ENCODE data around the gene TMEM220.
A peak's percentile ranks its signal among the peaks of the same experiment; 100 is the strongest.
"Not testable (repeated sequence)": the region's sequence is repeated elsewhere in the genome, so short reads cannot be mapped to it uniquely, and the experiment has no call there.

Gene TMEM220

DNA sequence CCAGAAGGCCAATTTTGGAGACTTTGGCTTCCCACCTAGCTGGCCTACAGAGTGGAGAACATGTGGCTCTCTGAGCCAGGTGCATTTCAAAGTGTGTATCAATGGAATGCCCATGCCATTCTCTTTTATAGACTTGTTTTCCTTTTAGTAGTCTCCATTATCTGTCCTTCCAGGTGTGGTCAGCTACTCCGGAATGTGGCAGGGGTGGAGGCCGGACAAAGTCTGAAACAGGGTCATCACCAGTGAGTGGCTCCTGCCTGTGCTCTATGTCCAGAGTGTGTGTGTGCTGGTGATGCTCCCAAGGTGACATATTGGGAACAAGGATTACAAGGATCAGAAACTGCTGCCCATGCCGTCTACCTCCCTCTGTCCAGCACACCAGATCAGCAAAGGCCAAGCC, 3.8 kb upstream of the TMEM220 start:
- Histone ChIP-seq H3K4me1 (ENCODE audit: control insufficient read depth in 2 of 2, insufficient read depth in 2 of 2, low read length in 2 of 2) (peaks cover 19 to 47% of the 10 kb centered on the region in 2 donors), H3K27ac (ENCODE audit: low read depth in 2 of 2, low read length in 2 of 2) (peak overlapping the region; percentile 71 to 72), H3K9ac (ENCODE audit: low read depth in 1 of 2, low read length in 2 of 2) (no peak overlapping the region), H3K4me3 (ENCODE audit: low read length in 2 of 2) (no peak overlapping the region), H3K9me3 (ENCODE audit: control insufficient read depth in 2 of 2, low read length in 2 of 2) (no peaks in the 10 kb centered on the region), H3K36me3 (ENCODE audit: control insufficient read depth in 2 of 2, insufficient read depth in 2 of 2, low read length in 2 of 2) (no peaks in the 10 kb centered on the region), H3K27me3 (ENCODE audit: control insufficient read depth in 2 of 2, insufficient read depth in 2 of 2, low read length in 2 of 2) (no peaks in the 10 kb centered on the region)

DNA sequence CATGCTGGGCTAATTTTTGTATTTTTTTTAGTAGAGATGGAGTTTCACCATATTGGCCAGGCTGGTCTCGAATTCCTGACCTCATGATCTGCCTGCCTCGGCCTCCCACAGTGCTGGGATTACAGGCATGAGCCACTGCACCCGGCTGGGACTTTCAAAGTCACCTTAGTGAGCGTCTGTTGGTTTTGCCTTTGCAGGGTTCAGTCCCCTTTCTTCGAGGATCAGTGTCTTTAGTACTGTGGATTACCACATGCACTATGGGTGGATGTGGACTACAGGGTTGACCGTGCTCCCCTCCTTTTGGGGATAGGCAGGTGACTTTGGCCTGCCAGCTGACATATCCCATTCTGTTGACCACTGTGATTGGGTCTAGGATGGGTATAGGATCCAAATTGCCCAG, 2.3 kb upstream of the TMEM220 start:
- not testable (repeated sequence) for H3K9me3 ChIP-seq (ENCODE audit: control insufficient read depth in 2 of 2, low read length in 2 of 2); H3K4me3 ChIP-seq (ENCODE audit: low read length in 2 of 2); H3K27me3 ChIP-seq (ENCODE audit: control insufficient read depth in 2 of 2, insufficient read depth in 2 of 2, low read length in 2 of 2); H3K36me3 ChIP-seq (ENCODE audit: control insufficient read depth in 2 of 2, insufficient read depth in 2 of 2, low read length in 2 of 2); H3K27ac ChIP-seq (ENCODE audit: low read depth in 2 of 2, low read length in 2 of 2)
- peak overlapping the region in 1 of 2 donors; percentile 11 for H3K9ac ChIP-seq (ENCODE audit: low read depth in 1 of 2, low read length in 2 of 2)
- H3K4me1 ChIP-seq (ENCODE audit: control insufficient read depth in 2 of 2, insufficient read depth in 2 of 2, low read length in 2 of 2): peaks cover 7 to 36% of the 10 kb centered on the region in 2 donors

DNA sequence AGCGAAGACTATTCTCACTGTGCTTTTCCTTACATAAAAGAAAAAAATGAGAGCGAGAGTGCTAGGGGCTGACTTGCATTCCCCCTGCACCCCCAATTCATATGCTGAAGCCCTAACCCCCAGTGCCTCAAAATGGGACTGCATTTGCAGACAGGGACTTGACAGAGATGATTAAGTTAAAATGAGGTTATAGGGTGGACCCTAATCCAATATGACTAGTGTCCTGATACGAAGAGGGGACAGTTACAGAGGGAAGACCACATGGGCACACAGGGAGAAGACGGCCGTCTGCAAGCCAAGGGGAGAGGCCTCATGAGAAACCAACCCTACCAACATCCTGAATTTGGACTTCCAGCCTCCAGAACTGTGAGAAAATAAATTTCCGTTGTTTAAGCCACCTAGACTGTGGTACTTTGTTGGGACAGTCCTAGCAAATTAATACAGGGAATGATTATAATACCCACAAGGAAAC, 1.6 kb upstream of the TMEM220 start:
- peak overlapping the region in 1 of 2 donors; percentile 8 for H3K9ac ChIP-seq (ENCODE audit: low read depth in 1 of 2, low read length in 2 of 2)
- no peaks in the 10 kb centered on the region for H3K36me3 ChIP-seq (ENCODE audit: control insufficient read depth in 2 of 2, insufficient read depth in 2 of 2, low read length in 2 of 2)
- no peaks in the 10 kb centered on the region for H3K9me3 ChIP-seq (ENCODE audit: control insufficient read depth in 2 of 2, low read length in 2 of 2)
- no peaks in the 10 kb centered on the region for H3K27me3 ChIP-seq (ENCODE audit: control insufficient read depth in 2 of 2, insufficient read depth in 2 of 2, low read length in 2 of 2)
- H3K27ac ChIP-seq (ENCODE audit: low read depth in 2 of 2, low read length in 2 of 2): peak overlapping the region; percentile 81 to 91
- H3K4me3 ChIP-seq (ENCODE audit: low read length in 2 of 2): peak overlapping the region; percentile 53 to 73
- peaks cover 7 to 32% of the 10 kb centered on the region in 2 donors for H3K4me1 ChIP-seq (ENCODE audit: control insufficient read depth in 2 of 2, insufficient read depth in 2 of 2, low read length in 2 of 2)

DNA sequence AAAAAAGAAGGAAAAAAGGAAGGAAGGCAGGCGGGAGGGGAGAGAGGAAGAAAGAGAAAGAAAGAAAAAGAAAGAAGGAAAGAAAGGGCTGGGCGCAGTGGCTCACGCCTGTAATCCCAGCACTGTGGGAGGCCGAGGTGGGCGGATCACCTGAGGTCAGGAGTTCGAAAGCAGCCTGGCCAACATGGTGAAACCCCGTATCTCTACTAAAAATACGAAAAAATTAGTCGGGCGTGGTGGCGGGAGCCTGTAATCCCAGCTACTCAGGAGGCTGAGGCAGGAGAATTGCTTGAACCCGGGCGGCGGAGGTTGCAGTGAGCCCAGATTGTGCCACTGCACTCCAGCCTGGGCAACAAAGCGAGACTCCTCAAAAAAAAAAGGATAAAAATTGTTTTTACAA, 424 bp upstream of the TMEM220 start:
- H3K36me3 ChIP-seq (ENCODE audit: control insufficient read depth in 2 of 2, insufficient read depth in 2 of 2, low read length in 2 of 2); H3K9me3 ChIP-seq (ENCODE audit: control insufficient read depth in 2 of 2, low read length in 2 of 2); H3K27me3 ChIP-seq (ENCODE audit: control insufficient read depth in 2 of 2, insufficient read depth in 2 of 2, low read length in 2 of 2): not testable (repeated sequence)
- H3K9ac ChIP-seq (ENCODE audit: low read depth in 1 of 2, low read length in 2 of 2): peak overlapping the region; percentile 80 to 82
- H3K27ac ChIP-seq (ENCODE audit: low read depth in 2 of 2, low read length in 2 of 2): peak overlapping the region; percentile 89 to 91
- peaks cover 11 to 35% of the 10 kb centered on the region in 2 donors for H3K4me1 ChIP-seq (ENCODE audit: control insufficient read depth in 2 of 2, insufficient read depth in 2 of 2, low read length in 2 of 2)
- peak overlapping the region; percentile 73 for H3K4me3 ChIP-seq (ENCODE audit: low read length in 2 of 2)

DNA sequence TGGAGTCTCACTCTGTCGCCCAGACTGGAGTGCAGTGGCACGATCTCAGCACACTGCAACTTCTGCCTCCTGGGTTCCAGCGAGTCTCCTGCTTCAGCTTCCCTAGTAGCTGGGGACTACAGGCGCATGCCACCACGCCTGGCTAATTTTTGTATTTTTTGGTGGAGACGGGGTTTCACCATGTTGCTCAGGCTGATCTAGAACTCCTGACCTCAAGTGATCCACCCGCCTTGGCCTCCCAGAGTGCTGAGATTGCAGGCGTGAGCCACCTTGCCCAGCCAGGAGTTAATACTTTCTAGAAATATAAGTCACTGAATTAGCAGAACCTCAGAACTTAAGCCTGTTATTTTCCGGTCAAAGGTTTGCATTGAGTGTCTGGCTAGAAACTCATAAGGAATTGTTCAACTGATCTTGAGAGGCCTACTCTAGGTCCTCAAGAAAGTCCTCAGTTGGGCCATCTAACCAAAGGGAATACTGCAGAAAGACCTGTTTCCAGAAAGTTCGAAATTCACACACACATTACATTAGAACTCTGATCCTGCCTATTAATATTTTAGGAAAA, 1.4 kb downstream of the TMEM220 start:
- Histone ChIP-seq H3K27ac (ENCODE audit: low read depth in 2 of 2, low read length in 2 of 2) (peak overlapping the region in 1 of 2 donors; percentile 89), H3K4me1 (ENCODE audit: control insufficient read depth in 2 of 2, insufficient read depth in 2 of 2, low read length in 2 of 2) (peaks cover 20 to 36% of the 10 kb centered on the region in 2 donors), H3K4me3 (ENCODE audit: low read length in 2 of 2) (peak overlapping the region in 1 of 2 donors; percentile 73), H3K9ac (ENCODE audit: low read depth in 1 of 2, low read length in 2 of 2) (no peak overlapping the region), H3K27me3 (ENCODE audit: control insufficient read depth in 2 of 2, insufficient read depth in 2 of 2, low read length in 2 of 2) (no peaks in the 10 kb centered on the region), H3K36me3 (ENCODE audit: control insufficient read depth in 2 of 2, insufficient read depth in 2 of 2, low read length in 2 of 2) (no peaks in the 10 kb centered on the region), H3K9me3 (ENCODE audit: control insufficient read depth in 2 of 2, low read length in 2 of 2) (no peaks in the 10 kb centered on the region)

DNA sequence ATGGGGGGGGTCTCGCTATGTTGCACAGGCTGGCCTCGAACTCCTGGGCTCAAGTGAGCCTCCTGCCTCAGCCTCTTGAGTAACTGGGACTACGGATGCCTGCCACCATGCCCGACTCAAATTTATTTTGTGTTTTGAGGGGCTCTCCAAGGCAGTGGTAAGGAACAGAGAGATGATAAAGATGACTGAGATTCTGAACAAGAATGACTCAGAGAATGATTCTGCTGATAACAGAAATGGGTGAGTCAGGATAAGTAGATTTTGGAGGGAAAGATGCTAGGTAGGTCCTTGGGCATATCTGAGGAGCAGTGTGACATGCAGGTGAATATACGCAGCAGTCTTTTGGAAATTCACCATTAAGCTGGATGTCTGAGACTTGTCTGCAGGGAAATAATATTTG, 2.6 kb downstream of the TMEM220 start:
- Histone ChIP-seq H3K27ac (ENCODE audit: low read depth in 2 of 2, low read length in 2 of 2) (no peak overlapping the region), H3K4me3 (ENCODE audit: low read length in 2 of 2) (no peak overlapping the region), H3K36me3 (ENCODE audit: control insufficient read depth in 2 of 2, insufficient read depth in 2 of 2, low read length in 2 of 2) (peaks cover 0 to 3% of the 10 kb centered on the region in 2 donors), H3K4me1 (ENCODE audit: control insufficient read depth in 2 of 2, insufficient read depth in 2 of 2, low read length in 2 of 2) (peaks cover 20 to 31% of the 10 kb centered on the region in 2 donors), H3K27me3 (ENCODE audit: control insufficient read depth in 2 of 2, insufficient read depth in 2 of 2, low read length in 2 of 2) (no peaks in the 10 kb centered on the region), H3K9ac (ENCODE audit: low read depth in 1 of 2, low read length in 2 of 2) (no peak overlapping the region), H3K9me3 (ENCODE audit: control insufficient read depth in 2 of 2, low read length in 2 of 2) (no peaks in the 10 kb centered on the region)

DNA sequence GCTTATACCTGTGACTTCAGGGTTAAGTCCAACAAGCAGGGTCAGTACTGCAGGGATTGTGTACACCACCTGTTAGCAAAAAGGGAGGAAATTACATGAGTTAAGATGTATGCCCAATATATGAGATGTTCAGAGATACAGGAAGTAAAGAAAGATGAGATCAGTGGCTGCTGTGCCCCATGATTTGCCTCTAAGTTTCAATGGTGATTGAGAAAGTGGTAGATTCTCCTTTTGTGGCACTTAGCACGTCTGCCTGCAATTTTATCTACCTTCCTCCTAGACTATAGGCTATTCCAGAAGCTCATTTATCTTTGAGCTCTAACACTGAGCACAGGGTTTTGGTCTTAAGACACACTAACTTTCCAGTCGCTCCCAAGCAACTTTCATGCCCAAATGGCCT, 3.6 kb downstream of the TMEM220 start:
- H3K36me3 ChIP-seq (ENCODE audit: control insufficient read depth in 2 of 2, insufficient read depth in 2 of 2, low read length in 2 of 2): peaks cover 0 to 3% of the 10 kb centered on the region in 2 donors

DNA sequence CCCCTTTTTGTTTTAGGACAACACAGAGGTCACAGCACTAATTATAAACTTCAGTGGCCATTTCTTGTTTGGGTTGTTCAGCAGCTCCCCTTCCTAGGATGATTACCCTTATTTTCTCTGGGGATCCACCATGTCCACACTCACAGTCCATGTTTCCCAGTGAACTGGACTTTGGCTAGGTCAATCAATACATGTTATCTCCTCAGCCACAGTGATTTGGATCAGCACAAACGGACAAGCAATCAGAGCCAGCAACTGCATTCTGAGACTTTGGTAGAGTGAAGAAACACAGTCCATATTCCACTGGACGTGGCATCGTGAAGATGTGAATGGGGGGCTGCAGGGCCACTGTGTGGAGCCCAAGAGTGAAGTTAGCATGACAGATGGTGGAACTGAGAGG, 4.6 kb downstream of the TMEM220 start:
- peak overlapping the region in 1 of 2 donors; percentile 27 for H3K4me3 ChIP-seq (ENCODE audit: low read length in 2 of 2)
- H3K36me3 ChIP-seq (ENCODE audit: control insufficient read depth in 2 of 2, insufficient read depth in 2 of 2, low read length in 2 of 2): peaks cover 0 to 5% of the 10 kb centered on the region in 2 donors
- no peak overlapping the region for H3K9ac ChIP-seq (ENCODE audit: low read depth in 1 of 2, low read length in 2 of 2)
- no peaks in the 10 kb centered on the region for H3K27me3 ChIP-seq (ENCODE audit: control insufficient read depth in 2 of 2, insufficient read depth in 2 of 2, low read length in 2 of 2)
- peaks cover 13 to 17% of the 10 kb centered on the region in 2 donors for H3K4me1 ChIP-seq (ENCODE audit: control insufficient read depth in 2 of 2, insufficient read depth in 2 of 2, low read length in 2 of 2)
- peak overlapping the region; percentile 73 to 75 for H3K27ac ChIP-seq (ENCODE audit: low read depth in 2 of 2, low read length in 2 of 2)
- H3K9me3 ChIP-seq (ENCODE audit: control insufficient read depth in 2 of 2, low read length in 2 of 2): no peaks in the 10 kb centered on the region

More for the DNA sequence above, 3.6 kb downstream of the TMEM220 start:
- Histone ChIP-seq H3K27ac (ENCODE audit: low read depth in 2 of 2, low read length in 2 of 2) (no peak overlapping the region), H3K9ac (ENCODE audit: low read depth in 1 of 2, low read length in 2 of 2) (no peak overlapping the region), H3K4me3 (ENCODE audit: low read length in 2 of 2) (no peak overlapping the region), H3K9me3 (ENCODE audit: control insufficient read depth in 2 of 2, low read length in 2 of 2) (no peaks in the 10 kb centered on the region), H3K27me3 (ENCODE audit: control insufficient read depth in 2 of 2, insufficient read depth in 2 of 2, low read length in 2 of 2) (no peaks in the 10 kb centered on the region), H3K4me1 (ENCODE audit: control insufficient read depth in 2 of 2, insufficient read depth in 2 of 2, low read length in 2 of 2) (peaks cover 16 to 24% of the 10 kb centered on the region in 2 donors)

DNA sequence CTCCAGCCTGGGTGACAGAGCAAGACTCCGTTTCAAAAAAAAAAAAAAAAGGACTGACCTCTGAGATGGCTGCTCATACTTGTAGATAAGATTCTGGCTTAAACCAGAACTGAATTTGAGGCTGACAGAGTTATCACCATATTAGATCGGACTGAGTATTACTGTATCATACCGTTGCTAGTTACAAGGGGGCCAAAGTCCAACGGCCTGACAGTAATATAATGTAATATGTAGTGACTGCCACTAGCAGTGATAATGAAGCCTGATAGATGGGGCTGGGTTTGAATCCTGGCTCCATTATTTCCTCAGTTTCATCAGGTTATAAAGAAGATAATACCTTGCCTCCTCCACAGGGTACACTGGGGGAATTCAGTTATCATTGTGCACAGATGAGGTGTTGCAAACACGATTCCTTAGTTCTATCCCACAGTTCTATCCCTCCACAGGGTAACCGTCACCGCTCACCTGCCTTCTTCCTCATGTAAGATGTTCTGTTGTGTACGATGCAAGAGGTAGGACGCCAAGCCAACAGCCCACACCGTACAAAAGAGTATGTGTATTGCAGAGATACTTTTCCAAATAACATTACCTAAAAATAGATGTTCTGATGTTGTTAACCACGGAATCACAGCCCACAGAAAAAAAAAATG, 5.2 kb downstream of the TMEM220 start:
- Histone ChIP-seq H3K36me3 (ENCODE audit: control insufficient read depth in 2 of 2, insufficient read depth in 2 of 2, low read length in 2 of 2) (peaks cover 4 to 5% of the 10 kb centered on the region in 2 donors), H3K4me3 (ENCODE audit: low read length in 2 of 2) (peak overlapping the region in 1 of 2 donors; percentile 27), H3K4me1 (ENCODE audit: control insufficient read depth in 2 of 2, insufficient read depth in 2 of 2, low read length in 2 of 2) (peaks cover 13 to 17% of the 10 kb centered on the region in 2 donors), H3K27ac (ENCODE audit: low read depth in 2 of 2, low read length in 2 of 2) (peak overlapping the region; percentile 73 to 80), H3K9ac (ENCODE audit: low read depth in 1 of 2, low read length in 2 of 2) (no peak overlapping the region), H3K27me3 (ENCODE audit: control insufficient read depth in 2 of 2, insufficient read depth in 2 of 2, low read length in 2 of 2) (no peaks in the 10 kb centered on the region), H3K9me3 (ENCODE audit: control insufficient read depth in 2 of 2, low read length in 2 of 2) (no peaks in the 10 kb centered on the region)

DNA sequence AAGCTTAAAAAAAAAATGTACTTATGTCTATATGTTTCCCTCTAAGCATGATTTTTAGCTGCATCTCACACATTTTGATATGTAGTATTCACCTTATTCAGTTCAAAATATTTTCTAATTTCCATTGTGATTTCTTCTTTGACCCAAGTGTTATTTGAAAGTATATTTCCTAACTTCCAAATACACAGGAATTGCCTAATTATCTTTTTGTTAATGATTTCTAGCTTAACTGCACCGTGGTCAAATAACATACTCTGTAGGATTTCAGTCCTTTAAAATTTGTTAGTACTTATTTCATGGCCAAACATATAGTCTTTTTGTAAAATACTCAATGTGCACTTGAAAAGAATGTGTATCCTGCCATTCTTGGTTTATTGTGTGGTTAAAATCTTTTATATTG, 11.3 kb downstream of the TMEM220 start:
- no peak overlapping the region for H3K27ac ChIP-seq (ENCODE audit: low read depth in 2 of 2, low read length in 2 of 2)
- no peaks in the 10 kb centered on the region for H3K27me3 ChIP-seq (ENCODE audit: control insufficient read depth in 2 of 2, insufficient read depth in 2 of 2, low read length in 2 of 2)
- no peak overlapping the region for H3K4me3 ChIP-seq (ENCODE audit: low read length in 2 of 2)
- no peak overlapping the region for H3K9ac ChIP-seq (ENCODE audit: low read depth in 1 of 2, low read length in 2 of 2)
- H3K9me3 ChIP-seq (ENCODE audit: control insufficient read depth in 2 of 2, low read length in 2 of 2): no peaks in the 10 kb centered on the region
- H3K4me1 ChIP-seq (ENCODE audit: control insufficient read depth in 2 of 2, insufficient read depth in 2 of 2, low read length in 2 of 2): no peaks in the 10 kb centered on the region
- H3K36me3 ChIP-seq (ENCODE audit: control insufficient read depth in 2 of 2, insufficient read depth in 2 of 2, low read length in 2 of 2): peaks cover 4 to 5% of the 10 kb centered on the region in 2 donors
